CD4-positive, alpha-beta T cell treated with Interleukin-6 for 4 hours (primary cell): Measurements from ENCODE around the gene BPIFA1.

Experiments
- DNase-seq: peaks from one replicate; pipeline ENCODE4 v3.0.0-alpha.2; 2020; ENCODE audit warnings: mixed read lengths

The BPIFA1 gene

DNA sequence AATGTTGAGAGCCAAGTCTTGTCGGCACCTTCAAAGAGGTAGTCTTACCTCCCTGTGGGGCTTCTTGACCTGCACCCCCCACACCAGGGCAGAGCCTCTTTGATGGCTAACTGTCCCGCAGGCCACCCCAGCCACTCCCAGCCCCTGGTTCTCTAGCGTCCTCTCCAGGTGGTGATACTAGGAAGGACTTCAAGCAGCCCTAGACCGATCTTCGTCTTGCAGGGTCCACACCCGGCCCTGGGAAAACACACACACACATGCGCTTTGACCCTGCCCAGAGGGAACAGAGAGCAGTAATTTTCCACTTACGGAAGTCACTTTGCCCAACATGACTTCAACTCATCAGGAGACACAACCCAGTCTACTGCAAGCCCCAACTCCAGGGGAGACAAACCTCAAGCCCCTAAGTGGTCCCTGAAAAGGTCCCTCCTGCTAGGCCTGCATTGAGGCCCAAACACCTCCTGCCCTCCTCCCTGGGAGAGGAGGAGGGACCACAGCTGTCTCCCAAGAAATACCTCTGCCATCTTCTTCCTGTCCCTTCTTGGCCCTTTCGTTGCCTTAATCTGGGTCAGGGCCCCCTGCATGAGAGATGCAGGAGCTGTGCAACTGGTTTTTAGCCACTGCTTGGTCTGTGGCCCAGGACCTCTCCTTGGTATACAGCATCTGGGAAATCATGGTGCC lies 44.3 kb downstream of the BPIFA1 start:
- no peak for DNase-seq

DNA sequence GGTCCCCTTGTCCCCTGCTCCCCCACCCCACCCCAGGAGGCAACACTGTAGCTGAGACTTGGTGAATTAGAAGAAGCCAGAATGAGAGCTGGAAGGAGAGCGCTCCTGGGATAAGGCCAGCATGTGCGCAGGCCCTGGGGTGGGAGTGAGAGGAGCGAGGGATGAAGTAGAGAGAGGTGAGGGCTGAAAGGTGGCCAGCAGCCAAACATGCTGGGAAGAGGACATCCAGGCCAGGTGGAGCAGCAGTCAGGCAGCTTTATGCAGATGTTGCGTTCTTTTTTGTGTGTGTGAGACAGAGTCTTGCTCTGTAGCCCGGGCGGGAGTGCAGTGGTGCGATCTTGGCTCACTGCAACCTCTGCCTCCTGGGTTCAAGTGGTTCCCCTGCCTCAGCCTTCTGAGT lies 45.0 kb downstream of the BPIFA1 start:
- no peak for DNase-seq

DNA sequence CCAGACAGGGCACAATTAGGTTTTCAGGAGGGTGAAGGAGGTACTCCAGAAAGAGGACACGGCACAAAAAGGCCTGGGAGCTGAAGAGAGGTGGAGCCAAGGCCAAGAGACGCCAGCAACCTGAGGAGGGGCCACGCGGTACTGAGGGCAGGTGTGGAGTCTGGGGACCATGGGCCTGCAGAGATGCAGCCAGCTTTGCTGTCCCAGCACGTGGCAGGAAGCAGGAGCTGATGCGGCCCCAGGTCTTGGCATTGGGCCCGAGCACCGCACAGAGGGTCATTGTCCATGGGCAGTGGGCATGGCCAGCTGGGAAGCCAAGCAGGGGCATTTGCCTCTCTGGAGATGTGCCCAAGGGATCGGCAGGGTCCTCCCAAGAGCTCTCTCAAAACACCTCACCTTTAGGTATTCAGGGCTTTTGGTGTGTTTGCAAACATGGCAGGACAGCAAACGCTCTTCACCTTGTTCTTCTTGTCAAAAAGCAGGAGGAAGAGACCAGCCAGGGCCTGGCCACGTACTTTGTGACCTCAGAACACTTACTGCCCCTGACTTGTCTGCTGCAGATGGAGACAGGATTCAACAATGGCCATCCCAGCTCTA lies 45.9 kb downstream of the BPIFA1 start:
- no peak for DNase-seq

DNA sequence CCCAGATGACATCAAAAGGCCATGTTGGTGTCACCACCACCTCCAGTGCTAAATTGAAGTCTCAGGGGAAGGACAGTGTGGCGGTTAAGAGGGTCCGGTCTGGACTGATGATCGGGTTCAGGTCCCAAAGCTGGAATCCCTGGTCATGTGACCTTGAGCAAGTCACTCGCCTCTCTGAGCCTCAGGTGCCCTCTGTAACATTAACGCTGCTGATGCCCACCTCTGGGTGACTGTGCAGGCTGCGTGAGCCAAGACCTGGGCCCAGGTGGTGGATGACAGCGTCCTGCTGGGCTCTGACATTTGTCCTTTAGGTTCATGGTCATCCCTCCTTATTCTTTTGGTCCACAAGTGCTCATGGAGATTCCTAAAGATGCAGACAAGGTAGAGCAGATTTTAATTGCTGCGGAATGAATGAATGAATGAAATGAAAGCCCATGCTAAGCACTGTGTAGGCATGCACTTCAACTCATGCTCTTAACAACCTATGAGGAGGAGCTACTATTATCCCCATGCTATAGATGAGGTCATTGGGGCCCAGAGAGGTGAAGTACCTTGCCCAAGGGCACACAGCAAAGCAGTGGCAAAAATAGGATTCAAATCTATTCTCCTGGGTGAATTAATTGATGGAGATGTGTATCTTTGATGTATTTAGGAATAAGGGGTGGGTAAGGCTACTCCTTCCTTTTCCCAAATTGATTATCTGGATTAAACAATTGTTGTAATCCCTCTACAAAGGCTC lies 46.6 kb downstream of the BPIFA1 start:
- no peak for DNase-seq

DNA sequence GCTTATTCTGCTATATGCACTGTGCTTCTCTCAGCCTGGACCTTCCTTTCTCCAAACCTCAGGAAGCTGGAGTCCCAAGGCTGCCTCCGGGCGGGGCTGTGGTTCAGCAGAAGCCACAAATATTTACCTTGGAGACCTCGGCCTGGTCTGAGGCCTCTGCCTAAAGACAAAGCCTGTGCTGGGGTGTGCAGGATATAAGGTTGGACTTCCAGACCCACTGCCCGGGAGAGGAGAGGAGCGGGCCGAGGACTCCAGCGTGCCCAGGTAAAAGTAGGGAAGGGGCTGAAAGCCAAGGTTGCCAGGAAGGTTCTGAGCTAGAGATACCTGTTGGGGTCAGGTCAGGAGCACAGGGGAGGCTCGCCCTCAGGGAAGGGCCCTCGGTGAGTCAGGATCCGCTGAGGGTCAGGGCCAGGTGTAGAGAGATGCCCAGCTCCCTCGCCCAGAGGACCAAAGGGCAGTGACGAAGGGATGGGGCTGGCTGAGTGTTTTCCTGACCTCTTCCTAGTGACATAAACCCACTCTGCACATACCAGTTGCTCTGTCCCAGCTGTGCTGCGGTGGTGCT lies 47.3 kb downstream of the BPIFA1 start, which contains the start of gene BPIFB1:
BPIFB1 (plus strand) TSS at position 224 of the 565 bp plus-strand sequence. CDS start 2,860 bp downstream, outside the sequence.
- DNase-seq = no peak

DNA sequence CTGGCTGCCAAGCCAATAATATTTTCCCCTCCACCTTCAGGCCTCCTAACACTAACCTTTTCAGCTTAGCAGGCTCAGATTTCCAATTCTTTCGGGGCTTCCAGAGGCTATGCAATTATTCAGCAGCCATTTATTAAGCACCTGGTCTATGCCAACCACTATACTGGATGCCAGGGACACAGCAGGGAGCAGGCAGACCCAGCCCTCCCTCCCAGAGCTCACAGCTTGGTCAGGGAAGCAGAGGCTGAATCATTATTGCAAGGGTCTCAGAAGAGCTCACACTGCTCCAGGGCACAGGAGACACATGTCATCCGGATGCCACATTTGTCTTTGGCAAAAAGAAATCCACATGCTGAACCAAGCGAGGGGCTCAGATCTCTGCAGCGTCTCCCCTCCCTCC lies 48.5 kb downstream of the BPIFA1 start:
- DNase-seq = no peak

DNA sequence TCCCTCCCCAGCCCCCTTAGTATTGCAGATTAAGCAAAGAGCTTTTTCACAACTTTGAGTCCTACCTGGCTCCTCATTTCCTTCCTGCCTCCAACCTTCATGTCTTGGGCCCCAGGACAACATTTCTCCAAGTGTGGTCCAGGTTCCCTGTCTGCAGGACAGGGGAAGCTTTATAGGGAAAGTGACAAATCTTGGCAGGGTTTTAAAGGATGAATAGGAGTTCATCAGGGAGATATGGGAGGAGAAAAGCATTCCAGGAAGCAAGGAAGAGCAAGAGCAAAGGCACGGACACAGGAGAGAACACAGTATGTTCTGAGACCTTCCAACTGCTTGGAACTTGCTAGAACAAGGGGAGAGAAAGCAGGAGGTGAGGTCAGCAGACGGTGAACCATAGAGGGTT lies 49.1 kb downstream of the BPIFA1 start:
- DNase-seq = no peak

DNA sequence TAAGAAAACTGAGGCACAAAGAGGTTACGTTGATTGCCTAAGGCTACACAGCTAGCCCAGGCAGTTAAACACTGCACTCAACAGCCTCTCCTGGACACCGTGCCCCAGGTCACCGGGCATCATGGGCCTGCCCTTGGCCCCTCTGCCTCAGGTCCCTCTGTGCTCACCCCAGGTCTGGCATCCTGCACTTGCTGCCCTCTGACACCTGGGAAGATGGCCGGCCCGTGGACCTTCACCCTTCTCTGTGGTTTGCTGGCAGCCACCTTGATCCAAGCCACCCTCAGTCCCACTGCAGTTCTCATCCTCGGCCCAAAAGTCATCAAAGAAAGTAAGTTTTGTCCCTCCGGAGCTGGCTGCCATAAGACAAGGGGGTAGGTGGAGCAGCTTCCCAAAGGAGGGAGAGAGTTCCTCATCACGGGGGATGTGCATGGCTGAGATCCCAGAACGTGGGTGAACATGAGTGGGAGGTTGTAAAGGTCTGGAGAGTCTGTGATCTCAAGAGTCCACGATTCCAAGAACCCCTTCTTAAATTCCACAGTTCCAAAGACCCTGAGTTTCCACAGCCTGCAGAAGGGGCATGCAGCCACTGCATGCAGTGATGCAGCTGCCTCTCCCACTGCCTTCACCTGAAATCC lies 50.2 kb downstream of the BPIFA1 start:
- DNase-seq = no peak

DNA sequence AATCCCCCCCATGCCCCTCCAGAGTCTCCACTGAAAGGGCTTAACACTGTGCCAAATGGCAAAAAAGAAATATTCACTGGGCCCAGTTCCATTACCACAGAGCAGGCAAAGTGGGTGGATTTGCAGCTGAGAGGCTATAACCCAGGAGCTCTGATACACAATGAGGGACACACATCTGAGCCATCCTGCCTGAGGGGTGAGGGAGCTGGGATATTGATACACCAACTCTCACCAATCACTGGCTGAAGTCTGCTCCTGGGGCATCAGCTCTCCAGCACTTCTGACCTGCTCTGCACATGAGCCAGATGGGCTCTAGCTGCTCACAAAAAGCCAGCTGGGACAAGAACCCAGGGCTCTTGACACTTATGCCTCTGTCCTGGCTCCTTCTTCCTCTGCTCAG lies 52.1 kb downstream of the BPIFA1 start:
- DNase-seq = no peak

DNA sequence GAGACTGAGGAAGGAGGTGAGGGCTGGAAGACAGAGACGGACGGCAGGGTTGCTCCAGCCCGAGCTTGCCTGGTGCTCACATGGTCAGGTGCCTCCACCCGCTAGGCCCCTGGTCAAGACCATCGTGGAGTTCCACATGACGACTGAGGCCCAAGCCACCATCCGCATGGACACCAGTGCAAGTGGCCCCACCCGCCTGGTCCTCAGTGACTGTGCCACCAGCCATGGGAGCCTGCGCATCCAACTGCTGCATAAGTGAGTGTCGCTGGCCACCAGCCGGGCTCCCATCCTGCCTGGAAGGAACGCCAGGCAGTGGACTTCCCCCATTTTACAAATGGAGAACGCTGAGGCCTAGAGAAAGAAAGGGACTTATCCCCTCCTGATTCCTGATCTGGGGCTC lies 55.1 kb downstream of the BPIFA1 start:
- no peak for DNase-seq

DNA sequence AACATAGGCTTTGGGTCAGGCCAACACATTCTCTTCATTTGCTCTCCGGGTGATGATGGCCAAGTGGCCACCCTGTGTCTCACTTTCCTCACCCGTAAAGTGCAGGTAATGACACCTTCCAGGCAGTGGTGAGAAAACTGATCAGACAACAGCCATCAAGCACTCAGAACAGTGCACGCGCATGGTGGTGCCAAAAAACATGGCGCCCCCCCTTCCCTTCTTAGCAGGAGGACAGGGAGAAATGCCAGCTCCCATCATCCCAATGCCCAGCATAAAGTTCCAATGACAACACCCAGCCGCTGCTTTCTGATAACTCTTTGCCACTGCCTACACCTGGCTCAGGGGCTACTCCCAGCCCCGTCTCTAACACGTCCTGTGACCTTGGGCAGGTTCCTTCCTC lies 55.6 kb downstream of the BPIFA1 start:
- no peak for DNase-seq

DNA sequence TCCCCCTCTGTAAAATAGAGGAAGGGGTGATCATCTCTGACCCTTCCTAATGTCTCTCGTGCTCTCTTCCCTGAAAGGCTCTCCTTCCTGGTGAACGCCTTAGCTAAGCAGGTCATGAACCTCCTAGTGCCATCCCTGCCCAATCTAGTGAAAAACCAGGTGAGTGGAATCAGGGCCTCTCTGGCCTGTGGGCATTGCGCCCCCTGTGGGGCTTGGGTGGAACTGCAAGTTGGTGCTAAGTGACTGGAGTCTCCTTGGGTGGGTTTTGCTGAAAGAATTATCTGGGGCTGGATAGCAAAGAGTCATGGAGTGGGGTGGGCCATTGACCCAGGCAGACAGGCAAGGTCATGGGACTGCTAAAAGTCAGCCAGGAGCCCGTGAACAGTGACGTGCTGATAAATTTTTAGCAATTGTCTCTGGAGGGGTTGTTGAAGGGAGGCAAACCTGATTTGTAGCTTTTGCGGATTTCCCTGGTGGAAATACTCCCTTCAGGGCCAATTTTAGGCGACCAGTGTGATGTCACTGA lies 56.1 kb downstream of the BPIFA1 start:
- DNase-seq = peak; percentile 67
